ENCODE results near the gene ZNF606.

GRCh38 chr19:57946316-57946715, 56.3 kb downstream of the ZNF606 start:
- TF ChIP-seq CTCF (IDR thresholded peaks at IDR 0.05) = no peak
- no peak for TF ChIP-seq POLR2A (IDR thresholded peaks at IDR 0.05)

Data from uterus (tissue), 2 donors.